Measurements from ENCODE around the gene GARNL3.

GRCh38 chr9:127426756-127427155, 162.2 kb downstream of the GARNL3 start:
- TF ChIP-seq POLR2A (IDR thresholded peaks at IDR 0.05) (no peak), CTCF (IDR thresholded peaks at IDR 0.05) (no peak), EP300 (IDR thresholded peaks at IDR 0.05) (no peak), POLR2AphosphoS5 (IDR thresholded peaks at IDR 0.05) (no peak)

All from gastroesophageal sphincter (tissue), 3 donors.